T-helper 1 cell treated with Interleukin-12 subunit alpha and Interleukin-12 subunit beta and Interleukin-4 antibody, amounts not matched to agents 30 μg/mL and 1 μg/mL, for 36 hours (primary cell): ENCODE results near the gene ASTL.

Source experiments
- H3K27ac Mint-ChIP-seq: one replicate; pipeline ENCODE4 v1.8.0; 2021; ENCODE audit warnings: mild to moderate bottlenecking, mixed read lengths
- H3K27me3 Mint-ChIP-seq: one replicate; pipeline ENCODE4 v1.8.0; 2021; ENCODE audit warnings: low read depth, mixed read lengths
- H3K36me3 Mint-ChIP-seq: one replicate; pipeline ENCODE4 v1.8.0; 2021; ENCODE audit warnings: low read depth, mixed read lengths
- H3K4me1 Mint-ChIP-seq: one replicate; pipeline ENCODE4 v1.8.0; 2021; ENCODE audit warnings: low read depth, mixed read lengths
- H3K4me3 Mint-ChIP-seq: one replicate; pipeline ENCODE4 v1.8.0; 2021; ENCODE audit warnings: mild to moderate bottlenecking, moderate library complexity, mixed read lengths
- H3K9me3 Mint-ChIP-seq: one replicate; pipeline ENCODE4 v1.8.0; 2021; ENCODE audit warnings: mixed read lengths

The ASTL gene

GRCh38 chr2:96073170-96073775 is 65.0 kb downstream of the ASTL start:
- Mint-ChIP-seq H3K4me1 (no peaks in the 10 kb centered on the region), H3K27me3 (peaks cover 15% of the 10 kb centered on the region), H3K27ac (no peak overlapping the region), H3K4me3 (no peak overlapping the region), H3K36me3 (no peaks in the 10 kb centered on the region), H3K9me3 (no peaks in the 10 kb centered on the region)
